ENCODE results near the gene GGCX.

GGCX gene

GRCh38 chr2:85516653-85517389 lies 44.5 kb downstream of the GGCX start:
- no peak for DNase-seq (ENCODE audit: low read depth in 2 of 2)

GRCh38 chr2:85514323-85514722 lies 47.0 kb downstream of the GGCX start:
- DNase-seq (ENCODE audit: low read depth in 2 of 2) = no peak

GRCh38 chr2:85511008-85511811 lies 50.1 kb downstream of the GGCX start:
- no peak for DNase-seq (ENCODE audit: low read depth in 2 of 2)

DNA sequence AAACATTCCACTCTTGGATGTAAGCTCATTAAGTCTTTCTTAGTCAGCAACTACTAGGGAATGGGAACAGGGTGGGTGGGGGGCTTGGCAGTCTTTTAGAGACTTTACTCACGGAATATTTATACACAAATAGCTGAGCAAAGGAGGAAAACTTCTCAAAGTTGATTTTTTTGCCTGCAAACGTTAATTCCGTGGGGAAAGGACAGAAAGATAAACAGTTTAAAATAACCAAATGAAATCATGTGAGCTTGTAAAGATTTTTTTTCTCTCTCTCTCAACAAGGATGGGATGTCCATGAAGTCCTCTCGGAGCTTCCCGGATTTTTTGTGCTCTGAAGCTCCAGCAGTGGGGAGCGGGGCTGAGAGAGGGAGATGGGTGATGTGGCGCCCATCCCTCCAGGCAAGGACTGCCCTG lies 54.5 kb downstream of the GGCX start:
- DNase-seq (ENCODE audit: low read depth in 2 of 2) = no peak

- DNase-seq (ENCODE audit: low read depth in 2 of 2) = no peak
Measured at GRCh38 chr2:85505551-85506238, 55.6 kb downstream of the GGCX start.

- DNase-seq (ENCODE audit: low read depth in 2 of 2) = no peak
Measured at GRCh38 chr2:85504778-85505261, 56.5 kb downstream of the GGCX start.

DNA sequence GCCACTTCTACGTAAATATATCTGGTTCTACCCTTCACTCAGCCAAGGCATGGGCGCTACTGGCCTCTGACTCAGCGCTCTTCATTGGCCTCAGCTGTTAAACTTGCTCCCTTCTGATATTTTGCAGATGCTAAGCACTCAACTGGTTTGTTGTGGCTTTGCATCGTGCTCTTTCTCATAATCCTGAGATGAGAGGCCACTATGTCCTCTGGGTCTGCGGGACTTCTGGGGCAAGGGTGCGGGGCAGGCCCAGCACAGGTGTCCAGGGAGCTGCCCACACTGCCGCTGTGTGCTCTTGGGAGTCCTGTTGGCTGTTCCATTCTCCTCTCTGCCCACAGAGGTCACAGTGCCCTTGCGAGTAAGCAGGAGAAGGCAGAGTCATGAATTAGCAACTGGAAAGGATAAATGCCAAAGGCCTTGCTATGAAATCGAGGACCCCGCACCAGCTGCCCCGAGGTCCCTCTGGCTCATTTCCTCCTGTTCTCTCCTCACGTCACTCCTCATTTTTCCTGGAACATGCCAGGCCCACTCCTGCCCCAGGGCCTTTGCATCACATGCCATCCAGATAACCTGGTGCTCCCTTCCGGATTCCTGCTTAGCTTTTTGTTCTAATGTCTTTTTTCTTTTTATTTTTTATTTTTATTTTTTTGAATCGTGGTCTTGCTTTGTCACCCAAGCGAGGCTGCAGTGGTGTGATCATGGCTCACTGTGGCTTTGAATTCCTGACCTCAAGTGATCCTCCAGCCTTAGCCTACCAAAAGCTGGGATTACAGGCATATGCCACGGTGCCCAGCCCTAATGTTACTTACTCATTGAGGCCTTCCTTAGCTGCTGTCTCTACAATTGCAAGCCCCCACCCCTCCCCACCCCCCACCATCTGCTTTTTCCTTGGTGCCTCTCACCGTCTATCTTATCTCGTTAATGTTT lies 57.2 kb downstream of the GGCX start:
- no peak for DNase-seq (ENCODE audit: low read depth in 2 of 2)

DNA sequence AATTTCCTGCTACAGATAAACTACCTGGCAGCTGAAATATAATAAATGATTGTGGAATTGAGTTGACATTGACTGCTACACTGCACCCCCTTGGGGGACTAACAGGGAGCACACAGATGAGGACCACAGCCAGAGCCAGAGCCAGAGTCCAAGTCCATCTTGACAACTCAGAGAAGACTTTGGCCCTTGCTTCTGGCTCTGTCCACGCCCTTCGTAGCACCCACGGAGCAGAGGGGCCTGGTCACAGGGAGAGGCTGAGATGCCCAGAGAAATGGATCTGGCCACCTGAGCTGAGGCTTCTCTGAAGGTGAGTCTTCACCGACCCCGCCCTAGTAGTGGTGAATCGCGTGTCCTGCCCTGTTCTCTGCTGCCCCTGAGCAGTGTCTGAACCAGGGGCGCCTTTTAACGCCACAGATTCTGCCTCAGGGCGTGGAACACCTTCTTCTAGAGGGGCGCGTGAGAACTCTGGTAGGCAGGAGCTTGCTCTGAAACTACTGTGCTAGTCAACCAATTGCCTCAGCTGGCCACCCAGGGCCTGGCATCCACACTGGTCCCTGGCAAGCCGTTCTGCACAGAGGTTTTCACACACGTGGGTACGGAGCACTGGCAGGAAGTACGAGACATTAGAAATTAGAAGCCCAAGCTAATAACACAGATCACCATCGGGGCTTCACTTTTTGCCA lies 58.0 kb downstream of the GGCX start:
- no peak for DNase-seq (ENCODE audit: low read depth in 2 of 2)

- DNase-seq (ENCODE audit: low read depth in 2 of 2) = no peak
Measured at GRCh38 chr2:85502720-85503119, 58.6 kb downstream of the GGCX start.

DNA sequence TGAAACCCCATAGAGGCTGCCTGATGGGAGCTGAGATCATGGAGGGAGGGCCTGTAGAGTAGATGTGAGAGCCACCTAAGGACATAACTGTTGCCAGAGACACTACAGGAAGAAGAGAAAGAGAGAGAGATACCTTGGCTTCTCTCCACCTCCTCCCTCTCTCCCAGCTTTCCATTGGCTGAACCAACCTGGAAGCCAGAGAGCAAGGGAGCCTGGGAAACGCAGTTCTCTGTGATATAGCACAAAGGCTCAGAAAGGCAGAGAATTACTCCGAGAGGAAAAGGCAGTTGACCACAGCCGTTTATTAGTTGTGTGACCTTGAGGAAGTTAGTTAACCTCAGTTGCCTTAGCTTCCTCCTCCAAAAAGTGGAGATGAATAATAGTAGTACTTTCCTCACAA lies 60.0 kb downstream of the GGCX start:
- no peak for DNase-seq (ENCODE audit: low read depth in 2 of 2)

GRCh38 chr2:85497944-85498630 lies 63.2 kb downstream of the GGCX start:
- DNase-seq (ENCODE audit: low read depth in 2 of 2) = no peak

DNA sequence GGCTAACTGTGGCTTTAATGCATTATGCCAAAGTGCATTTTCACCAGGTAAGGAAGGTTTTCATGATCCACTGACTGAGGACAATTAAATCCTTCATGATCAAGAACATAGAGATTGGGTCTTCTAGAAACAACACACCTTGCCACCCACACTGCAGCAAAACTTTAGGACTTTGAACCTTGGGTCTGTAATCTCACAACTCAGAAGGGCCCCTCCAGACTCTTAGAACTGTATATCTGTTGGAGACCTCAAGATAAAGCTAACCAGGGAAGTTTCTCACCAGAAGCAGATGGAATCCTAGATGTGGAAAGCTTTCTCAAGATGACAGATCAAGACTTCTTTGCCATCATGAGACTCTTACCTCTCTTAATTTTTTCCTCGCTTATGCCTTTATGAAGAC lies 64.9 kb downstream of the GGCX start:
- DNase-seq (ENCODE audit: low read depth in 2 of 2) = no peak
